ENCODE measurements around the gene SORBS2. TPM values are rescaled to one million over a fixed set of nuclear protein-coding genes. Genes with fewer than 3 reads are reported as not detected.

The SORBS2 gene
- total RNA-seq, 8 experiments from 2014 or later, result 2.8 to 138 (median 30.0) TPM

GRCh38 chr4:185839770-185840169 lies 27.8 kb upstream of the SORBS2 start:
- Histone ChIP-seq H3K4me3 (no peak overlapping the region), H3K27ac (no peak overlapping the region), H3K4me1 (replicated peaks in 1 of 2) (peaks cover 38 to 40% of the 10 kb centered on the region in 2 donors)
- in situ Hi-C loops (cut with MboI; ENCODE audit: low pct_unique_long_range_greater_than_20kb in 2 of 9, low sequenced_read_pairs in 9 of 9, unreplicated experiment in 9 of 9), result no loop called here
- ATAC-seq (replicated peaks in 6 of 8), result peak in 5 of 8 experiments; percentile 49 to 65 (median 58)
- WGBS, 10 experiments, result 50 to 100% (median 80%) methylated on average over 1 to 6 of the region's 6 CpGs; no CpG with 5 or more reads in 1 of the 10 experiments

- in situ Hi-C loops (cut with MboI; ENCODE audit: low pct_unique_long_range_greater_than_20kb in 2 of 9, low sequenced_read_pairs in 9 of 9, unreplicated experiment in 9 of 9), result no loop called here
- Histone ChIP-seq H3K4me1 (replicated peaks in 1 of 2) (peaks cover 38 to 40% of the 10 kb centered on the region in 2 donors), H3K4me3 (no peak overlapping the region), H3K27ac (no peak overlapping the region)
- ATAC-seq (replicated peaks in 6 of 8), result peak; percentile 80 to 94 (median 91)
- 0 to 37% (median 13%) methylated on average over 1 to 6 of the region's 9 CpGs; no CpG with 5 or more reads in 1 of the 10 experiments for WGBS, 10 experiments
Measured at GRCh38 chr4:185839194-185839712, 27.3 kb upstream of the SORBS2 start.

GRCh38 chr4:185838514-185839193 lies 26.7 kb upstream of the SORBS2 start:
- H3K4me1 ChIP-seq (replicated peaks in 1 of 2), result peaks cover 38 to 40% of the 10 kb centered on the region in 2 donors
- ATAC-seq (replicated peaks in 6 of 8), result peak in 3 of 8 experiments; percentile 30 to 49 (median 44)
- in situ Hi-C loops (cut with MboI; ENCODE audit: low pct_unique_long_range_greater_than_20kb in 2 of 9, low sequenced_read_pairs in 9 of 9, unreplicated experiment in 9 of 9), result no loop called here
- WGBS, 10 experiments, result 0 to 80% (median 53%) methylated on average over 1 to 9 of the region's 11 CpGs; no CpG with 5 or more reads in 1 of the 10 experiments
- H3K4me3 ChIP-seq, result no peak overlapping the region
- H3K27ac ChIP-seq, result peak overlapping the region in 1 of 2 donors; percentile 53

- in situ Hi-C loops (cut with MboI; ENCODE audit: low pct_unique_long_range_greater_than_20kb in 2 of 9, low sequenced_read_pairs in 9 of 9, unreplicated experiment in 9 of 9), result no loop called here
- Histone ChIP-seq H3K27ac (no peak overlapping the region), H3K4me3 (no peak overlapping the region), H3K4me1 (replicated peaks in 1 of 2) (peaks cover 38 to 40% of the 10 kb centered on the region in 2 donors)
- no peak for ATAC-seq (replicated peaks in 6 of 8)
- 70 to 100% (median 89%) methylated on average over 1 to 5 of the region's 8 CpGs; no CpG with 5 or more reads in 2 of the 10 experiments for WGBS, 10 experiments
Measured at GRCh38 chr4:185838104-185838452, 26.1 kb upstream of the SORBS2 start.

GRCh38 chr4:185837415-185838103 lies 25.6 kb upstream of the SORBS2 start:
- 29 to 100% (median 53%) methylated on average over 2 to 4 of the region's 4 CpGs for WGBS, 10 experiments
- Histone ChIP-seq H3K27ac (no peak overlapping the region), H3K4me1 (replicated peaks in 1 of 2) (peaks cover 38 to 40% of the 10 kb centered on the region in 2 donors), H3K4me3 (no peak overlapping the region)
- in situ Hi-C loops (cut with MboI; ENCODE audit: low pct_unique_long_range_greater_than_20kb in 2 of 9, low sequenced_read_pairs in 9 of 9, unreplicated experiment in 9 of 9), result no loop called here
- no peak for ATAC-seq (replicated peaks in 6 of 8)

- WGBS, 10 experiments, result 0 to 82% (median 36%) methylated on average over 1 to 7 of the region's 7 CpGs; no CpG with 5 or more reads in 1 of the 10 experiments
- peaks cover 38 to 40% of the 10 kb centered on the region in 2 donors for H3K4me1 ChIP-seq (replicated peaks in 1 of 2)
- in situ Hi-C loops (cut with MboI; ENCODE audit: low pct_unique_long_range_greater_than_20kb in 2 of 9, low sequenced_read_pairs in 9 of 9, unreplicated experiment in 9 of 9), result no loop called here
Measured at GRCh38 chr4:185836241-185837084, 24.5 kb upstream of the SORBS2 start.

GRCh38 chr4:185835814-185836213 lies 23.8 kb upstream of the SORBS2 start:
- H3K4me3 ChIP-seq, result no peak overlapping the region
- in situ Hi-C loops (cut with MboI; ENCODE audit: low pct_unique_long_range_greater_than_20kb in 2 of 9, low sequenced_read_pairs in 9 of 9, unreplicated experiment in 9 of 9), result no loop called here
- peaks cover 38 to 40% of the 10 kb centered on the region in 2 donors for H3K4me1 ChIP-seq (replicated peaks in 1 of 2)
- no peak for ATAC-seq (replicated peaks in 6 of 8)
- no peak overlapping the region for H3K27ac ChIP-seq
- WGBS, 10 experiments, result 56 to 100% (median 79%) methylated on average over 1 to 6 of the region's 6 CpGs

More at GRCh38 chr4:185836241-185837084, 24.5 kb upstream of the SORBS2 start:
- H3K27ac ChIP-seq, result no peak overlapping the region
- no peak overlapping the region for H3K4me3 ChIP-seq
- no peak for ATAC-seq (replicated peaks in 6 of 8)

GRCh38 chr4:185835336-185835735 lies 23.3 kb upstream of the SORBS2 start:
- WGBS, 10 experiments, result 89 to 100% (median 96%) methylated on average over 1 to 4 of the region's 4 CpGs; no CpG with 5 or more reads in 1 of the 10 experiments
- Histone ChIP-seq H3K4me1 (replicated peaks in 1 of 2) (peaks cover 38% of the 10 kb centered on the region in 2 donors), H3K27ac (no peak overlapping the region), H3K4me3 (no peak overlapping the region)
- in situ Hi-C loops (cut with MboI; ENCODE audit: low pct_unique_long_range_greater_than_20kb in 2 of 9, low sequenced_read_pairs in 9 of 9, unreplicated experiment in 9 of 9), result no loop called here
- no peak for ATAC-seq (replicated peaks in 6 of 8)

GRCh38 chr4:185834778-185835177 lies 22.8 kb upstream of the SORBS2 start:
- in situ Hi-C loops (cut with MboI; ENCODE audit: low pct_unique_long_range_greater_than_20kb in 2 of 9, low sequenced_read_pairs in 9 of 9, unreplicated experiment in 9 of 9), result no loop called here
- H3K27ac ChIP-seq, result no peak overlapping the region
- peaks cover 32 to 33% of the 10 kb centered on the region in 2 donors for H3K4me1 ChIP-seq (replicated peaks in 1 of 2)
- 75 to 100% (median 96%) methylated on average over 1 to 6 of the region's 6 CpGs; no CpG with 5 or more reads in 1 of the 10 experiments for WGBS, 10 experiments
- ATAC-seq (replicated peaks in 6 of 8), result no peak
- no peak overlapping the region for H3K4me3 ChIP-seq

- no peak overlapping the region for H3K27ac ChIP-seq
- in situ Hi-C loops (cut with MboI; ENCODE audit: low pct_unique_long_range_greater_than_20kb in 2 of 9, low sequenced_read_pairs in 9 of 9, unreplicated experiment in 9 of 9), result no loop called here
- H3K4me1 ChIP-seq (replicated peaks in 1 of 2), result peaks cover 25 to 26% of the 10 kb centered on the region in 2 donors
- H3K4me3 ChIP-seq, result no peak overlapping the region
- no peak for ATAC-seq (replicated peaks in 6 of 8)
- 29 to 100% (median 93%) methylated on average over 1 to 4 of the region's 4 CpGs; no CpG with 5 or more reads in 2 of the 10 experiments for WGBS, 10 experiments
Measured at GRCh38 chr4:185834088-185834487, 22.1 kb upstream of the SORBS2 start.

GRCh38 chr4:185833055-185833598 lies 21.1 kb upstream of the SORBS2 start:
- no peak overlapping the region for H3K4me3 ChIP-seq
- H3K4me1 ChIP-seq (replicated peaks in 1 of 2), result peaks cover 16 to 19% of the 10 kb centered on the region in 2 donors
- ATAC-seq (replicated peaks in 6 of 8), result peak in 1 of 8 experiments; percentile 24
- in situ Hi-C loops (cut with MboI; ENCODE audit: low pct_unique_long_range_greater_than_20kb in 2 of 9, low sequenced_read_pairs in 9 of 9, unreplicated experiment in 9 of 9), result no loop called here
- no peak overlapping the region for H3K27ac ChIP-seq

GRCh38 chr4:185831125-185831815 lies 19.3 kb upstream of the SORBS2 start:
- WGBS, 10 experiments, result 60 to 100% (median 89%) methylated on average over 1 to 5 of the region's 5 CpGs; no CpG with 5 or more reads in 1 of the 10 experiments
- in situ Hi-C loops (cut with MboI; ENCODE audit: low pct_unique_long_range_greater_than_20kb in 2 of 9, low sequenced_read_pairs in 9 of 9, unreplicated experiment in 9 of 9), result no loop called here
- peaks cover 4% of the 10 kb centered on the region in 2 donors for H3K4me1 ChIP-seq (replicated peaks in 1 of 2)
- no peak for ATAC-seq (replicated peaks in 6 of 8)
- no peak overlapping the region for H3K27ac ChIP-seq
- H3K4me3 ChIP-seq, result no peak overlapping the region
